ENCODE data around the gene SCN11A.

The SCN11A gene

DNA sequence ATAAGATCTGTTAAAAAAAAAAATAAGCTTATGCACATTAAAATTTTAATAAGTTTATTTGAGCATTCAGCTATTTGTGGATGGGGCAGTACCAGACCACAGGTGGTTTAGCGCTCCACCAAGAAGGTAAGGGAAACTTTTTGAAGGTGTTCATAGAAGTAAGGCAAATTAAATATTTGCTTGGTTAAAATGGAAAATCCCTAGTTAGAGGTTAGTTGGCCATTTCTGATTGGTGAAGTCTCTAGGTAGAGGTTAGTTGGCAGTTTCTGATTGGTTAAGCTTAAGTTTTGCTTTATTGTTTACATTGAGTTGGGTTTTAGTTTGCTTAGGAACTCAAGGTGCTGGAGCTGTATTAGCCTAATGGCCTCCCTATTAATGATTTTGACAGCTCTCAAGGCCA, 30.7 kb downstream of the SCN11A start:
- no peak overlapping the region for H3K4me2 ChIP-seq (ENCODE audit: insufficient read depth, low read length)
- no peak overlapping the region for H3K9ac ChIP-seq (ENCODE audit: low read depth, low read length)
- H3K4me3 ChIP-seq (ENCODE audit: low read depth in 1 of 2, low read length in 2 of 2), result no peak overlapping the region
- TF ChIP-seq, protein P1, sequence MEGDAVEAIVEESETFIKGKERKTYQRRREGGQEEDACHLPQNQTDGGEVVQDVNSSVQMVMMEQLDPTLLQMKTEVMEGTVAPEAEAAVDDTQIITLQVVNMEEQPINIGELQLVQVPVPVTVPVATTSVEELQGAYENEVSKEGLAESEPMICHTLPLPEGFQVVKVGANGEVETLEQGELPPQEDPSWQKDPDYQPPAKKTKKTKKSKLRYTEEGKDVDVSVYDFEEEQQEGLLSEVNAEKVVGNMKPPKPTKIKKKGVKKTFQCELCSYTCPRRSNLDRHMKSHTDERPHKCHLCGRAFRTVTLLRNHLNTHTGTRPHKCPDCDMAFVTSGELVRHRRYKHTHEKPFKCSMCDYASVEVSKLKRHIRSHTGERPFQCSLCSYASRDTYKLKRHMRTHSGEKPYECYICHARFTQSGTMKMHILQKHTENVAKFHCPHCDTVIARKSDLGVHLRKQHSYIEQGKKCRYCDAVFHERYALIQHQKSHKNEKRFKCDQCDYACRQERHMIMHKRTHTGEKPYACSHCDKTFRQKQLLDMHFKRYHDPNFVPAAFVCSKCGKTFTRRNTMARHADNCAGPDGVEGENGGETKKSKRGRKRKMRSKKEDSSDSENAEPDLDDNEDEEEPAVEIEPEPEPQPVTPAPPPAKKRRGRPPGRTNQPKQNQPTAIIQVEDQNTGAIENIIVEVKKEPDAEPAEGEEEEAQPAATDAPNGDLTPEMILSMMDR (IDR thresholded peaks at IDR 0.05; ENCODE audit: borderline replicate concordance, extremely low read depth, low read length, poor library complexity, severe bottlenecking), result no peak
- TF ChIP-seq EZH2 (IDR thresholded peaks at IDR 0.05; ENCODE audit: borderline replicate concordance, low read depth, low read length, severe bottlenecking), result no peak
- ATAC-seq (ENCODE audit: insufficient read depth, low read depth) (no peak), DNase-seq (no peak)
- no peak overlapping the region for H3K27ac ChIP-seq (ENCODE audit: low read length)
- no peaks in the 10 kb centered on the region for H4K20me1 ChIP-seq (ENCODE audit: insufficient read depth, low read length)
- peaks cover 16% of the 10 kb centered on the region for H3K27me3 ChIP-seq (ENCODE audit: insufficient read depth, low read length, poor library complexity)
- H3K79me2 ChIP-seq (ENCODE audit: insufficient read depth, low read length), result no peaks in the 10 kb centered on the region
- no peak overlapping the region for H2AFZ ChIP-seq (ENCODE audit: low read depth, low read length)
- H3K4me1 ChIP-seq (ENCODE audit: insufficient read depth, low read length), result no peaks in the 10 kb centered on the region
- H3K9me3 ChIP-seq (ENCODE audit: insufficient read depth, low read length, severe bottlenecking), result no peaks in the 10 kb centered on the region
- no peaks in the 10 kb centered on the region for H3K36me3 ChIP-seq (ENCODE audit: insufficient read depth, low read length)

- ATAC-seq (ENCODE audit: insufficient read depth, low read depth) (no peak), DNase-seq (no peak)
- Histone ChIP-seq H3K9me3 (ENCODE audit: insufficient read depth, low read length, severe bottlenecking) (no peaks in the 10 kb centered on the region), H3K36me3 (ENCODE audit: insufficient read depth, low read length) (no peaks in the 10 kb centered on the region), H2AFZ (ENCODE audit: low read depth, low read length) (no peak overlapping the region), H3K27ac (ENCODE audit: low read length) (no peak overlapping the region), H3K9ac (ENCODE audit: low read depth, low read length) (no peak overlapping the region), H3K4me3 (ENCODE audit: low read depth in 1 of 2, low read length in 2 of 2) (no peak overlapping the region), H3K4me2 (ENCODE audit: insufficient read depth, low read length) (no peak overlapping the region), H3K79me2 (ENCODE audit: insufficient read depth, low read length) (no peaks in the 10 kb centered on the region), H3K4me1 (ENCODE audit: insufficient read depth, low read length) (no peaks in the 10 kb centered on the region), H4K20me1 (ENCODE audit: insufficient read depth, low read length) (no peaks in the 10 kb centered on the region), H3K27me3 (ENCODE audit: insufficient read depth, low read length, poor library complexity) (peaks cover 16% of the 10 kb centered on the region)
- TF ChIP-seq, protein P1 (IDR thresholded peaks at IDR 0.05; ENCODE audit: borderline replicate concordance, extremely low read depth, low read length, poor library complexity, severe bottlenecking), result no peak
- TF ChIP-seq EZH2 (IDR thresholded peaks at IDR 0.05; ENCODE audit: borderline replicate concordance, low read depth, low read length, severe bottlenecking), result no peak
Observed at GRCh38 chr3:39019299-39019698, 32.4 kb downstream of the SCN11A start.

DNA sequence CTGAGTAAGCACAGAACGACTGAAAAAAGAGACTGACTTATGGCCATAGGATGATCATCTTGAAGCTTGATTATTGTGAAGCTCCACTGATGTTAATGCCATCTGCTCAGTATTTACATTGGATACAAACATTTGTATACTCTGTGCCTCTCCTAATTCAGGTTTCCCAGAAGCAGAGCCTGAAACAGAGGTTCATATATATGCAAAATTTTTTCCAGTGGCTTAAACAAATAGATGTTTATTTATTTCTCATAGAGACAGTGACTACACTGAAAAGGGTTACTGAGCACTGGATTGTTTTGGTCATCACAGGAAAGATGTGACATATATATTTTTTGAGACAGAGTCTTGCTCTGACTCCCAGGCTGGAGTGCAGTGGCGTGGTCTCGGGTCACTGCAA, 36.3 kb downstream of the SCN11A start:
- Histone ChIP-seq H3K4me1 (ENCODE audit: insufficient read depth, low read length) (no peaks in the 10 kb centered on the region), H3K79me2 (ENCODE audit: insufficient read depth, low read length) (no peaks in the 10 kb centered on the region), H3K36me3 (ENCODE audit: insufficient read depth, low read length) (no peaks in the 10 kb centered on the region), H2AFZ (ENCODE audit: low read depth, low read length) (no peak overlapping the region), H3K27me3 (ENCODE audit: insufficient read depth, low read length, poor library complexity) (peaks cover 14% of the 10 kb centered on the region), H3K9ac (ENCODE audit: low read depth, low read length) (no peak overlapping the region), H3K27ac (ENCODE audit: low read length) (no peak overlapping the region), H4K20me1 (ENCODE audit: insufficient read depth, low read length) (no peaks in the 10 kb centered on the region), H3K9me3 (ENCODE audit: insufficient read depth, low read length, severe bottlenecking) (no peaks in the 10 kb centered on the region), H3K4me3 (ENCODE audit: low read depth in 1 of 2, low read length in 2 of 2) (no peak overlapping the region), H3K4me2 (ENCODE audit: insufficient read depth, low read length) (no peak overlapping the region)
- DNase-seq (no peak), ATAC-seq (ENCODE audit: insufficient read depth, low read depth) (no peak)
- no peak for TF ChIP-seq EZH2 (IDR thresholded peaks at IDR 0.05; ENCODE audit: borderline replicate concordance, low read depth, low read length, severe bottlenecking)
- TF ChIP-seq, protein P1 (IDR thresholded peaks at IDR 0.05; ENCODE audit: borderline replicate concordance, extremely low read depth, low read length, poor library complexity, severe bottlenecking), result no peak
